Neural progenitor cell (in vitro differentiated cells): ENCODE measurements around the gene MYPN. TPM values are rescaled to one million over a fixed set of nuclear protein-coding genes. Genes with fewer than 3 reads are reported as not detected.

ENCODE experiments used
- DNase-seq: peaks from one replicate; pipeline ENCODE4 v3.0.0-alpha.2; 2016; ENCODE audit warnings: low spot score
- H2AFZ ChIP-seq: fragments of 200-600 bp; sonication (generic); replicated peaks from 2 replicates; pipeline ENCODE4 v1.6.1; 2016; ENCODE audit warnings: antibody characterized with exemption
- H3F3A ChIP-seq: fragments of 200-600 bp; sonication (generic); 2 replicates; pipeline ENCODE4 v1.6.1; 2016; ENCODE audit warnings: antibody characterized with exemption, low read depth
- H3K27ac ChIP-seq: fragments of 200-600 bp; sonication (generic); 2 replicates; pipeline ENCODE4 v1.5.1; 2016; ENCODE audit warnings: mild to moderate bottlenecking
- H3K27me3 ChIP-seq: fragments of 200-600 bp; sonication (generic); 2 replicates; pipeline ENCODE4 v1.6.1; 2016; ENCODE audit warnings: mild to moderate bottlenecking, moderate library complexity
- H3K36me3 ChIP-seq: fragments of 200-600 bp; sonication (generic); 2 replicates; pipeline ENCODE4 v1.5.1; 2016
- H3K4me1 ChIP-seq: fragments of 200-600 bp; sonication (generic); 2 replicates; pipeline ENCODE4 v1.6.1; 2016; ENCODE audit warnings: mixed run types
- H3K4me2 ChIP-seq: fragments of 200-600 bp; sonication (generic); 2 replicates; pipeline ENCODE4 v1.6.1; 2016
- H3K4me3 ChIP-seq: fragments of 200-600 bp; sonication (generic); 2 replicates; pipeline ENCODE4 v1.5.1; 2016
- H3K79me2 ChIP-seq: fragments of 200-600 bp; sonication (generic); 2 replicates; pipeline ENCODE4 v1.6.1; 2016; ENCODE audit warnings: low read depth
- H3K9ac ChIP-seq: fragments of 200-600 bp; sonication (generic); 2 replicates; pipeline ENCODE4 v1.6.1; 2016
- H3K9me3 ChIP-seq: fragments of 200-600 bp; sonication (generic); 2 replicates; pipeline ENCODE4 v1.5.1; 2016; ENCODE audit warnings: low read depth
- H4K20me1 ChIP-seq: fragments of 200-600 bp; sonication (generic); 2 replicates; pipeline ENCODE4 v1.6.1; 2016; ENCODE audit warnings: low read depth
- H3K27ac Mint-ChIP-seq: 3 replicates; pipeline ENCODE4 v1.8.0; 2021; ENCODE audit warnings: mixed read lengths
- H3K27me3 Mint-ChIP-seq: 2 replicates; pipeline ENCODE4 v1.8.0; 2022; ENCODE audit warnings: low read depth, mild to moderate bottlenecking, inconsistent platforms, moderate library complexity, mixed read lengths; ENCODE audit not compliant: insufficient read depth
- H3K36me3 Mint-ChIP-seq: 3 replicates; pipeline ENCODE4 v1.8.0; 2021; ENCODE audit warnings: mixed read lengths
- H3K4me1 Mint-ChIP-seq: 3 replicates; pipeline ENCODE4 v1.8.0; 2021; ENCODE audit warnings: mixed read lengths
- H3K4me3 Mint-ChIP-seq: 3 replicates; pipeline ENCODE4 v1.8.0; 2021; ENCODE audit warnings: mild to moderate bottlenecking, moderate library complexity, mixed read lengths
- H3K9me3 Mint-ChIP-seq: 3 replicates; pipeline ENCODE4 v1.8.0; 2020; ENCODE audit warnings: mixed read lengths
- EZH2 ChIP-seq: fragments of 200-600 bp; sonication (generic); IDR thresholded peaks from 2 replicates; pipeline ENCODE4 v1.6.1; 2017; ENCODE audit warnings: antibody characterized with exemption, mild to moderate bottlenecking, moderate library complexity
- EZH2phosphoT487 ChIP-seq: fragments of 200-600 bp; sonication (generic); IDR thresholded peaks from 2 replicates; pipeline ENCODE4 v1.6.1; 2017; ENCODE audit warnings: antibody characterized with exemption
- total RNA-seq: library from RNA; depleted of rRNA; stranded (reverse); fragments of >200 nt; gene quantifications from 2 replicates; pipeline ENCODE4 v1.2.3, GENCODE V29; 2015; ENCODE audit warnings: low replicate concordance
- TF ChIP-seq, protein P1 (sequence below): fragments of 200-600 bp; sonication (generic); IDR thresholded peaks from 2 replicates; pipeline ENCODE4 v1.5.1; 2017; ENCODE audit warnings: antibody characterized with exemption, mild to moderate bottlenecking

Gene MYPN
- total RNA-seq, 1 donor from 2014 or later: not detected

DNA sequence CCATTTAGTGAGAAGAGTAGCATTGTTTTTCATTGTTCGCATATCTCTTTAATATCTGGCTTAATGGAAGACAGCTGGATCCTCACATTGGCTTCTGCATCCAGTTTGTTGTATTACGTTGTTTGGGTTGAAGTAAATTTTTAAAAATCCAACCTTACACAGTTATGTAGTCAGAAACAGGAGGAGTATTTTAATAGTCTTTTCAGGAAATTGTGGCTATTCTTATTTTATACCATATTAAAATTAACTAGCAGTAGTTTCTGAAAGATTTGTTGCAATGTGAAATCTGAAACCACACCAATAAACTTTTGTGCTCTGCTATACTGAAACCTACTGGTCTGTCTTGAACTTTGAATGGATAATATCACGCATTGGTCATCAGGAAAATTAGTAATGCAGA, 27.9 kb downstream of the MYPN start:
- H3K4me2 ChIP-seq: no peak overlapping the region
- Mint-ChIP-seq H3K4me1 (no peaks in the 10 kb centered on the region), H3K36me3 (no peaks in the 10 kb centered on the region), H3K9me3 (no peaks in the 10 kb centered on the region), H3K27me3 (peaks cover 3% of the 10 kb centered on the region), H3K27ac (no peak overlapping the region), H3K4me3 (no peak overlapping the region)
- no peaks in the 10 kb centered on the region for H3K9me3 ChIP-seq
- no peaks in the 10 kb centered on the region for H3F3A ChIP-seq
- H3K4me3 ChIP-seq: no peak overlapping the region
- H4K20me1 ChIP-seq: no peaks in the 10 kb centered on the region
- no peaks in the 10 kb centered on the region for H3K79me2 ChIP-seq
- no peak overlapping the region for H2AFZ ChIP-seq
- no peaks in the 10 kb centered on the region for H3K27me3 ChIP-seq
- H3K9ac ChIP-seq: no peak overlapping the region
- H3K36me3 ChIP-seq: no peaks in the 10 kb centered on the region
- no peak overlapping the region for H3K27ac ChIP-seq
- DNase-seq: no peak
- no peaks in the 10 kb centered on the region for H3K4me1 ChIP-seq
- TF ChIP-seq EZH2: no peak

DNA sequence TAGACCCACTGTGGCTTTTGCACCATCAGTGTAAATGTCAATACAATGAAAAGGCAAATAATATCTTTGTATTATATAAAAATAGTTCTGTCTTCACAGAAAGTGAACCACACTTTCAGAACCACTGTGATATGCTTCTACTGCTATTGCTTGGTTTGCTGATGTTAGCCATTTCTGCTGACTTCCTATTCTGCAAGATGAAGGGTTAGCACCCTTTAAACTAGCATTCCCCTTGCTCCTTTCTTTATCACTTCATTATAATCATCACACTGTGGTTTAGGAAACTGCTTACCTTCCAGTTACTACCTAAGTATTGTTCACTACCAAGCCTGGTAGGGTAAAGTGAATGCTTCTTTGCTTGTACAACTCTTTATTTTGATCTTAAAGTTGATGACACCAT, 29.2 kb downstream of the MYPN start:
- Histone ChIP-seq H3K27me3 (no peaks in the 10 kb centered on the region), H3F3A (no peaks in the 10 kb centered on the region), H3K4me2 (no peak overlapping the region), H3K36me3 (no peaks in the 10 kb centered on the region), H2AFZ (peak overlapping the region; percentile 64), H3K27ac (no peak overlapping the region), H3K4me3 (no peak overlapping the region), H3K9me3 (no peaks in the 10 kb centered on the region), H4K20me1 (no peaks in the 10 kb centered on the region), H3K9ac (no peak overlapping the region), H3K79me2 (no peaks in the 10 kb centered on the region), H3K4me1 (no peaks in the 10 kb centered on the region)
- Mint-ChIP-seq H3K27ac (no peak overlapping the region), H3K9me3 (no peaks in the 10 kb centered on the region), H3K36me3 (no peaks in the 10 kb centered on the region), H3K27me3 (peaks cover 3% of the 10 kb centered on the region), H3K4me1 (no peaks in the 10 kb centered on the region), H3K4me3 (no peak overlapping the region)
- TF ChIP-seq EZH2phosphoT487 (no peak), EZH2 (no peak)
- TF ChIP-seq, protein P1, sequence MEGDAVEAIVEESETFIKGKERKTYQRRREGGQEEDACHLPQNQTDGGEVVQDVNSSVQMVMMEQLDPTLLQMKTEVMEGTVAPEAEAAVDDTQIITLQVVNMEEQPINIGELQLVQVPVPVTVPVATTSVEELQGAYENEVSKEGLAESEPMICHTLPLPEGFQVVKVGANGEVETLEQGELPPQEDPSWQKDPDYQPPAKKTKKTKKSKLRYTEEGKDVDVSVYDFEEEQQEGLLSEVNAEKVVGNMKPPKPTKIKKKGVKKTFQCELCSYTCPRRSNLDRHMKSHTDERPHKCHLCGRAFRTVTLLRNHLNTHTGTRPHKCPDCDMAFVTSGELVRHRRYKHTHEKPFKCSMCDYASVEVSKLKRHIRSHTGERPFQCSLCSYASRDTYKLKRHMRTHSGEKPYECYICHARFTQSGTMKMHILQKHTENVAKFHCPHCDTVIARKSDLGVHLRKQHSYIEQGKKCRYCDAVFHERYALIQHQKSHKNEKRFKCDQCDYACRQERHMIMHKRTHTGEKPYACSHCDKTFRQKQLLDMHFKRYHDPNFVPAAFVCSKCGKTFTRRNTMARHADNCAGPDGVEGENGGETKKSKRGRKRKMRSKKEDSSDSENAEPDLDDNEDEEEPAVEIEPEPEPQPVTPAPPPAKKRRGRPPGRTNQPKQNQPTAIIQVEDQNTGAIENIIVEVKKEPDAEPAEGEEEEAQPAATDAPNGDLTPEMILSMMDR: no peak
- no peak for DNase-seq

DNA sequence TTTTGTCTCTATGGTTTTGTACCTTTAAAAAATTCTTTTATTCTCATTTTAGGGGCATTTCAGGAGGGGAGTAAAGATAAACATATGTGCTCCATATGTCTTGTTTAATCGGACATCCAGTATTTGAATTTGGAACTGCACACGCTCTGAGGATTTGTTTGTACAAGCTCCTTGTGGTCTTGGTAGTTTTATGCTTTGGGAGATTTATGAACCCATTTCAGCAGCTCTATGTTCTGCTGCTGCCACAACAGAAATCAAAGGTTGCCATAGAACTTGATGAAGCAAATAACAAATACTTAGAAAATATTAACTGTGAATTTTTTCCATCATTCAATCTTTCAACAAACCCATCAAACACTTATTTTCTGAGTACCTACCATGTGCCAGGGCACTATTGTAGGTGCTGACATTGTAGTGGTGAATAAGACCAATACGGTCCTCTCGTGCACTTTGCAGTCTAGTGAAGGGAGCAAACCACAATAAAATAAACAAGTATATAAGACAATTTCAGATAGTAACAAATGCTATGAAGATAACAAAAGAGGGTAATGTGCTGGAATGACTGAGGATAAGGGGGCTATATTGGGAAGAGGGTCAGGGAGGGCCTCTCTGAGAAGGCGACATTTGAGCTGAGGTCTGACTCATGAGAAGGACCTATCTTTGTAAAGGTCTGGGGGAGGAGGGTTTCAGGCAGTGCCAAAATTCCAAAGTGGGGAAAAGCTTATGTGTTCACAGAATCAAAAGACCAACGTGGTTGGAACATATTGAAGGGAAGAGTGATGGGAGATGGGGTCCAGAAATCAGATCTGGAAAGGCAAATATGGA, 30.4 kb downstream of the MYPN start:
- Mint-ChIP-seq H3K9me3 (no peaks in the 10 kb centered on the region), H3K4me1 (no peaks in the 10 kb centered on the region), H3K4me3 (no peak overlapping the region), H3K36me3 (no peaks in the 10 kb centered on the region), H3K27ac (no peak overlapping the region), H3K27me3 (peaks cover 2% of the 10 kb centered on the region)
- Histone ChIP-seq H3K9ac (no peak overlapping the region), H3K79me2 (no peaks in the 10 kb centered on the region), H4K20me1 (no peaks in the 10 kb centered on the region), H3K4me1 (no peaks in the 10 kb centered on the region), H3K4me3 (no peak overlapping the region), H3K27me3 (no peaks in the 10 kb centered on the region), H3K36me3 (no peaks in the 10 kb centered on the region), H3F3A (no peaks in the 10 kb centered on the region), H2AFZ (no peak overlapping the region), H3K9me3 (no peaks in the 10 kb centered on the region), H3K27ac (no peak overlapping the region), H3K4me2 (no peak overlapping the region)
- TF ChIP-seq EZH2 (no peak), EZH2phosphoT487 (no peak)
- TF ChIP-seq, protein P1: no peak
- no peak for DNase-seq

DNA sequence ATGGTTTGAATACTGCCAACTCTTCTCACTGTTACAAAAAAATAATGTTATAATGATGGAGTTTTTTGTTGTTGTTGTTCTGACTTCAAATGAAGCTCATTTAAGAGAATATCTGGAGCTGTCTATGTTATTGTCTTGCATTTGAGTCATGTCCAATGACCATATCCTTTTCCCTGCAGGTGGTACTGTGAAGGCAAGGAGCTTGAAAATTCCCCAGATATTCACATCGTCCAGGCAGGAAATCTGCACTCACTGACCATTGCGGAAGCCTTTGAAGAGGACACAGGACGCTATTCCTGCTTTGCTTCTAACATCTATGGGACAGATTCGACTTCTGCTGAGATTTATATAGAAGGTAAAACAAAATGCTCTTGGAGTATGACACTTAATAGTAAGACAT, 33.5 kb downstream of the MYPN start:
- Mint-ChIP-seq H3K27me3 (peaks cover 4% of the 10 kb centered on the region), H3K27ac (no peak overlapping the region)
- H3K36me3 ChIP-seq: no peaks in the 10 kb centered on the region

More for the DNA sequence above, 33.5 kb downstream of the MYPN start:
- Mint-ChIP-seq H3K9me3 (no peaks in the 10 kb centered on the region), H3K36me3 (no peaks in the 10 kb centered on the region), H3K4me1 (no peaks in the 10 kb centered on the region), H3K4me3 (no peak overlapping the region)
- Histone ChIP-seq H2AFZ (no peak overlapping the region), H3K9ac (no peak overlapping the region), H3K79me2 (no peaks in the 10 kb centered on the region), H3F3A (no peaks in the 10 kb centered on the region), H3K4me2 (no peak overlapping the region), H3K9me3 (no peaks in the 10 kb centered on the region), H3K27ac (no peak overlapping the region), H3K27me3 (no peaks in the 10 kb centered on the region), H4K20me1 (no peaks in the 10 kb centered on the region), H3K4me3 (no peak overlapping the region), H3K4me1 (no peaks in the 10 kb centered on the region)
- no peak for TF ChIP-seq EZH2
- no peak for TF ChIP-seq EZH2phosphoT487
- TF ChIP-seq, protein P1: no peak
- DNase-seq: no peak
